Natural killer cell (primary cell): ENCODE results near the gene UTS2B. TPM values are rescaled to one million over a fixed set of nuclear protein-coding genes. Genes with fewer than 3 reads are reported as not detected.

Experiments used
- ATAC-seq, 3 donors: fragments of 150-1000 bp in 2 of 3; fragments of 200-7000 bp in 1 of 3; cut with Tn5 transposase; 1 replicate in 1 of 3; 2 replicates in 2 of 3; pipeline ENCODE4 v1.10.0; 2021; ENCODE audit warnings: mild to moderate bottlenecking in 2 of 3, moderate library complexity in 2 of 3
- DNase-seq, 2 donors: peaks; one replicate each; pipeline versions ENCODE4 v3.0.0 to v3.0.0-alpha.2; 2013 to 2021; ENCODE audit warnings: mixed read lengths in 1 of 2
- H3K27ac ChIP-seq: one replicate; pipeline ENCODE4 v1.5.1; 2013; ENCODE audit warnings: mild to moderate bottlenecking, low read length
- H3K27me3 ChIP-seq: one replicate; pipeline ENCODE4 v1.6.1; 2013; ENCODE audit warnings: low read length; ENCODE audit not compliant: control insufficient read depth, insufficient read depth
- H3K36me3 ChIP-seq: one replicate; pipeline ENCODE4 v1.6.1; 2013; ENCODE audit warnings: low read length; ENCODE audit not compliant: control insufficient read depth, insufficient read depth
- H3K4me1 ChIP-seq: one replicate; pipeline ENCODE4 v1.6.1; 2013; ENCODE audit warnings: low read length; ENCODE audit not compliant: control insufficient read depth, insufficient read depth
- H3K4me3 ChIP-seq: one replicate; pipeline ENCODE4 v1.5.1; 2013; ENCODE audit warnings: low read length
- H3K9me3 ChIP-seq: one replicate; pipeline ENCODE4 v1.6.1; 2013; ENCODE audit warnings: low read length; ENCODE audit not compliant: control insufficient read depth, insufficient read depth
- H3K27ac Mint-ChIP-seq, 2 donors: one replicate each; pipeline ENCODE4 v1.8.0; 2022; ENCODE audit warnings: mild to moderate bottlenecking in 2 of 2, mixed read lengths in 2 of 2, moderate library complexity in 1 of 2
- H3K27me3 Mint-ChIP-seq, 2 donors: one replicate each; pipeline ENCODE4 v1.8.0; 2022; ENCODE audit warnings: low read depth in 2 of 2, mixed read lengths in 2 of 2
- H3K36me3 Mint-ChIP-seq: one replicate; pipeline ENCODE4 v1.8.0; 2022; ENCODE audit warnings: mixed read lengths
- H3K4me1 Mint-ChIP-seq, 2 donors: one replicate each; pipeline ENCODE4 v1.8.0; 2022; ENCODE audit warnings: mixed read lengths in 2 of 2
- H3K4me3 Mint-ChIP-seq: one replicate; pipeline ENCODE4 v1.8.0; 2022; ENCODE audit warnings: mild to moderate bottlenecking, moderate library complexity, mixed read lengths
- H3K9me3 Mint-ChIP-seq, 2 donors: one replicate each; pipeline ENCODE4 v1.8.0; 2022; ENCODE audit warnings: mixed read lengths in 2 of 2
- WGBS: methylation state at CpG from one replicate; pipeline ENCODE4 v1.1.7; 2013; ENCODE audit warnings: missing lambda C conversion rate; ENCODE audit not compliant: insufficient coverage; 5-methylcytosine and 5-hydroxymethylcytosine counted together
- intact Hi-C: fragments of 100-400 bp; cut with micrococcal nuclease; formaldehyde crosslinking; loops from one replicate; pipeline ENCODE4 v1.14.2; 2022
- total RNA-seq, 4 donors: library from RNA; stranded (reverse); fragments of 120-200 nt in 1 of 4; gene quantifications; one replicate each; pipeline versions ENCODE4 v1.2.3 to v1.2.4, GENCODE V29; 2013 to 2022
- TF ChIP-seq, protein P1 (sequence below): fragments of 200-600 bp; IDR thresholded peaks from one replicate; pipeline ENCODE4 v1.8.0; 2022; ENCODE audit warnings: antibody characterized with exemption

The UTS2B gene
- total RNA-seq, 3 donors from 2014 or later (not counting 1 experiment from before 2014, with no cell fraction given): 0.47 TPM; not detected in 2

DNA sequence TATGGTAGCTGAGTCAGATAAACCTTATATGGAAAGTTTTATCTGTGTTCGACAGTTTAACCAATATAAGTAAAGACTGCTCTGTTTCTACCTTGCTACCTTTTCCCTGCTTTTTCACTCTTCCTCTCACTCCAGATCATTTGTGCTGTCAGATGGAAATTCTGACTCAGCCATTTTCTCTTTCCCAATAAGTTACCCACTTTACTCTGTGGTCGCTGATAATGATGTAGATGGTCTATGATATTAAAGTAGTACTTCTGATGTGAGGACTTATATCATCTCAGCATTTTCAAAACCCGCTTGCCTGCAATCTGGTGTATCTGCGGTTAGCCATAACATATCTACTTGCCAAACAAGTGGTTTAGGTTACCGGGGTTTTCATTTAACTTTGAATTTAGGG, 15.0 kb upstream of the UTS2B start:
- Mint-ChIP-seq H3K36me3 (no peaks in the 10 kb centered on the region), H3K27me3 (no peaks in the 10 kb centered on the region), H3K27ac (no peak overlapping the region), H3K4me1 (peaks cover 16 to 21% of the 10 kb centered on the region in 2 donors), H3K4me3 (no peak overlapping the region), H3K9me3 (no peaks in the 10 kb centered on the region)
- no peaks in the 10 kb centered on the region for H3K27me3 ChIP-seq
- no peak overlapping the region for H3K4me3 ChIP-seq
- TF ChIP-seq, protein P1, sequence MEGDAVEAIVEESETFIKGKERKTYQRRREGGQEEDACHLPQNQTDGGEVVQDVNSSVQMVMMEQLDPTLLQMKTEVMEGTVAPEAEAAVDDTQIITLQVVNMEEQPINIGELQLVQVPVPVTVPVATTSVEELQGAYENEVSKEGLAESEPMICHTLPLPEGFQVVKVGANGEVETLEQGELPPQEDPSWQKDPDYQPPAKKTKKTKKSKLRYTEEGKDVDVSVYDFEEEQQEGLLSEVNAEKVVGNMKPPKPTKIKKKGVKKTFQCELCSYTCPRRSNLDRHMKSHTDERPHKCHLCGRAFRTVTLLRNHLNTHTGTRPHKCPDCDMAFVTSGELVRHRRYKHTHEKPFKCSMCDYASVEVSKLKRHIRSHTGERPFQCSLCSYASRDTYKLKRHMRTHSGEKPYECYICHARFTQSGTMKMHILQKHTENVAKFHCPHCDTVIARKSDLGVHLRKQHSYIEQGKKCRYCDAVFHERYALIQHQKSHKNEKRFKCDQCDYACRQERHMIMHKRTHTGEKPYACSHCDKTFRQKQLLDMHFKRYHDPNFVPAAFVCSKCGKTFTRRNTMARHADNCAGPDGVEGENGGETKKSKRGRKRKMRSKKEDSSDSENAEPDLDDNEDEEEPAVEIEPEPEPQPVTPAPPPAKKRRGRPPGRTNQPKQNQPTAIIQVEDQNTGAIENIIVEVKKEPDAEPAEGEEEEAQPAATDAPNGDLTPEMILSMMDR: no peak
- H3K36me3 ChIP-seq: no peaks in the 10 kb centered on the region
- intact Hi-C loops: no loop called here
- ATAC-seq: no peak
- H3K4me1 ChIP-seq: no peaks in the 10 kb centered on the region
- no peaks in the 10 kb centered on the region for H3K9me3 ChIP-seq
- no peak overlapping the region for H3K27ac ChIP-seq
- 100% methylated on average over 1 of the region's 5 CpGs for WGBS
- DNase-seq: no peak

DNA sequence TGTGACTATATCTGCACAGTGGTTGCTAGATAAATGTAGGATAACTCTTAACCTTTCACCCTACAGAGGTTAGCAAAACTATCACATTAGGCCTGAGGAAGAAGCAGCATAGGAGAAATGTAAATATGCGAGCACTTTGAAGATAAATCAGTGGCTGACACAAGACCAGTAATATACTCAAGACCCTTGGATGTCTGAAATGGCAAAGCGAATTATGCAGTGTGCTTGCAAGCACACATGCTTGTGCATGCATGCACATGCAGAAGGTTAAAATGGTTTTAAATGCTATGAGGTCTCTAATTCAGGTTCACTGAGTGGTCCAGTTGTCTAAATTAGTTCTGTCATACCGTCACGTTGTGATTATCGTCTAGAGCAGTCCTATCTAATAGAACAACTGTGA, 13.6 kb upstream of the UTS2B start:
- peaks cover 16 to 21% of the 10 kb centered on the region in 2 donors for H3K4me1 Mint-ChIP-seq
- DNase-seq (no peak), ATAC-seq (no peak)
- no peak overlapping the region for H3K4me3 ChIP-seq
- no peaks in the 10 kb centered on the region for H3K9me3 Mint-ChIP-seq
- H3K4me1 ChIP-seq: no peaks in the 10 kb centered on the region
- 97% methylated on average over 5 of the region's 5 CpGs for WGBS
- no peak overlapping the region for H3K4me3 Mint-ChIP-seq
- no peaks in the 10 kb centered on the region for H3K27me3 Mint-ChIP-seq
- no peaks in the 10 kb centered on the region for H3K36me3 ChIP-seq
- H3K27me3 ChIP-seq: no peaks in the 10 kb centered on the region
- no peaks in the 10 kb centered on the region for H3K36me3 Mint-ChIP-seq
- H3K9me3 ChIP-seq: no peaks in the 10 kb centered on the region
- H3K27ac Mint-ChIP-seq: no peak overlapping the region
- intact Hi-C loops: no loop called here
- TF ChIP-seq, protein P1: no peak
- H3K27ac ChIP-seq: no peak overlapping the region

DNA sequence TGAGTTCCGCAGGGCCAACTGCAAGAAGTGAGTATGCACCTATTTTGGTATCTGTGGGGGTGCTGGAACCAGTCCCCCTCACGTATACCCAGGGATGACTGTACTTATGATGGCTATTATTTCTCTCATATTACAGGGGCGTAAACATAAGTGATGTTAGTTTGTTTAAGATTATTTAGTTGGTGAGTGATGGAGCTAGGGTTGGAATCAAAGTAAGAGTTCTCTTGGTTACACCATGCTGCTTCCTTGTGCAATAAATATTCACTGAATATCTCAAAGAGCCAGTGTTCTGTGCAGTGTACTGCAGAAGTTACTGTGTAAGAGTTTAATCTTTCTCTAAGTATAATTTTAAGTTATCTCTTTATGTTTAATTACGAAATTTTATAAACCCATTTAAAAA, 12.8 kb upstream of the UTS2B start:
- TF ChIP-seq, protein P1: no peak
- H3K27me3 Mint-ChIP-seq: no peaks in the 10 kb centered on the region
- no peak for ATAC-seq

DNA sequence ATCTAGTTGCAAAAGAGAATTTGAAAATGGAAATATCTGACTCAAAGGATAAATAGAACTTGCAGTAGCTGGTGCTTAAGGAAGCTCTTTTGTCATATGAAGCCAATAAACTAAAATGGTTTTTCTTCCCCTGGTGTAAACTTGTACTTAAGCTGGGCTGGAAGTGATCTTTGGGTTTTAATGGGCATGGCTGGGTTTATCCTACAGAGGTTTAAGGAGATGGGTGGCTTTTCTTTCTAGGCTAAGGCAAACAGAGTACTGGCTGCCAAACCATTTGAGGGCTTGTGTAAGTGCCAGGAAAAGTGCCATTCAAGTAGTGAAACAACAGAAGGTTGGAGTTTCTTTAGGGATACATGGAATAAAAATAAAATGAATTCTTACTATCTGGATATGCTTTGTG, 12.1 kb upstream of the UTS2B start:
- H3K27me3 Mint-ChIP-seq: no peaks in the 10 kb centered on the region
- H3K36me3 Mint-ChIP-seq: no peaks in the 10 kb centered on the region
- Histone ChIP-seq H3K4me1 (no peaks in the 10 kb centered on the region), H3K36me3 (no peaks in the 10 kb centered on the region), H3K9me3 (no peaks in the 10 kb centered on the region), H3K27ac (no peak overlapping the region), H3K27me3 (no peaks in the 10 kb centered on the region), H3K4me3 (no peak overlapping the region)
- no peak overlapping the region for H3K4me3 Mint-ChIP-seq
- ATAC-seq (no peak), DNase-seq (no peak)
- TF ChIP-seq, protein P1: no peak
- H3K9me3 Mint-ChIP-seq: no peaks in the 10 kb centered on the region
- H3K27ac Mint-ChIP-seq: peak overlapping the region in 1 of 2 donors; percentile 53
- H3K4me1 Mint-ChIP-seq: peaks cover 16 to 21% of the 10 kb centered on the region in 2 donors
- intact Hi-C loops: no loop called here

More for the DNA sequence above, 12.8 kb upstream of the UTS2B start:
- peaks cover 16 to 21% of the 10 kb centered on the region in 2 donors for H3K4me1 Mint-ChIP-seq
- intact Hi-C loops: no loop called here
- no peak for DNase-seq
- 100% methylated on average over 2 of the region's 4 CpGs for WGBS
- Histone ChIP-seq H3K4me3 (no peak overlapping the region), H3K36me3 (no peaks in the 10 kb centered on the region), H3K4me1 (no peaks in the 10 kb centered on the region), H3K27me3 (no peaks in the 10 kb centered on the region), H3K9me3 (no peaks in the 10 kb centered on the region), H3K27ac (no peak overlapping the region)
- H3K27ac Mint-ChIP-seq: no peak overlapping the region
- H3K4me3 Mint-ChIP-seq: no peak overlapping the region
- no peaks in the 10 kb centered on the region for H3K36me3 Mint-ChIP-seq
- no peaks in the 10 kb centered on the region for H3K9me3 Mint-ChIP-seq
